ENCODE measurements around the gene SCN5A.
"Not testable (repeated sequence)": the region's sequence is repeated elsewhere in the genome, so short reads cannot be mapped to it uniquely, and the experiment has no call there.

The SCN5A gene

GRCh38 chr3:38579551-38580449 is 69.7 kb downstream of the SCN5A start:
- DNase-seq (ENCODE audit: low read depth in 4 of 4, low spot score in 1 of 4) = no peak

DNA sequence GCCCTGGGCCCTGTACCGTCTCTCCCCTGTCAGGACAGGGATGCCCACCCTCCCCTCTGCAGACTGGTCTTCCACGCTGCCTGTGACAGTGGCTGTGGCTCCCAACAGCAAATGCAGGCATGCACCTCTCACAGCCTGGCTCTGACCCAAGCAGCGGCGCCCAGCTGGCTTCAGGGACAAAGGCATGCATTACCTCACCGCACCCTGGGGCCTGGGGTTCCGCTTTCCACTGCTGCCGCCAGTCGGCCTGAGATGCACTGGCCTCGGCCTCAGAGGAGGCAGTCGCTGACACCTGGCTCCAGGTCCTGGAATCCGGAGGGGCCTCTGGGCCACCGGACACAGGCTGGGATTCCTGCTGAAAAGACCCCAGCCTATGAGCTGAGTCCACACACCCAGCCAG is 70.3 kb downstream of the SCN5A start:
- no peak for DNase-seq (ENCODE audit: low read depth in 4 of 4, low spot score in 1 of 4)

DNA sequence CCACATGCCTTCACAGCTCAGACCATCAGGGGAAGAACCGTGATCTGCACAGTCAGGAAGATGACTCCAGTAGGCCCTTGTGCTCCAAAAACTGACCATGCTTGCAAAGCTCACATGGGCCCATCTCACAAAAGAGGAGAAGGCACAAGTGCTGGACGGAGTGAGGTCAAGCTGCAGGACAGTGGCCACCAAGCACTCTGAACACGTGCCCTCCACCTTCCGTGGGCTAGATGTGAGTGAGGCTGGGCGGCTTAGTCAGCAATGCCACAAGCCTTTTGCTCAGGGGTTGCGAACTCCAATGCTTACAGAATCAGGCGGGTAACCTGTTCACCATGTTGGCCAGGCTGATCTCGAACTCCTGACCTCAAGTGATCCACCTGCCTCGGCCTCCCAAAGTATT is 70.9 kb downstream of the SCN5A start:
- DNase-seq (ENCODE audit: low read depth in 4 of 4, low spot score in 1 of 4) = no peak

GRCh38 chr3:38578081-38578475 is 71.4 kb downstream of the SCN5A start:
- no peak for DNase-seq (ENCODE audit: low read depth in 4 of 4, low spot score in 1 of 4)

- DNase-seq (ENCODE audit: low read depth in 4 of 4, low spot score in 1 of 4) = no peak
These were observed 72.0 kb downstream of the SCN5A start for GRCh38 chr3:38577371-38578080.

GRCh38 chr3:38576526-38577370 is 72.7 kb downstream of the SCN5A start:
- no peak for DNase-seq (ENCODE audit: low read depth in 4 of 4, low spot score in 1 of 4)

GRCh38 chr3:38576131-38576525 is 73.4 kb downstream of the SCN5A start:
- no peak for DNase-seq (ENCODE audit: low read depth in 4 of 4, low spot score in 1 of 4)

- no peak for DNase-seq (ENCODE audit: low read depth in 4 of 4, low spot score in 1 of 4)
These were observed 74.1 kb downstream of the SCN5A start for GRCh38 chr3:38575279-38575843.

DNA sequence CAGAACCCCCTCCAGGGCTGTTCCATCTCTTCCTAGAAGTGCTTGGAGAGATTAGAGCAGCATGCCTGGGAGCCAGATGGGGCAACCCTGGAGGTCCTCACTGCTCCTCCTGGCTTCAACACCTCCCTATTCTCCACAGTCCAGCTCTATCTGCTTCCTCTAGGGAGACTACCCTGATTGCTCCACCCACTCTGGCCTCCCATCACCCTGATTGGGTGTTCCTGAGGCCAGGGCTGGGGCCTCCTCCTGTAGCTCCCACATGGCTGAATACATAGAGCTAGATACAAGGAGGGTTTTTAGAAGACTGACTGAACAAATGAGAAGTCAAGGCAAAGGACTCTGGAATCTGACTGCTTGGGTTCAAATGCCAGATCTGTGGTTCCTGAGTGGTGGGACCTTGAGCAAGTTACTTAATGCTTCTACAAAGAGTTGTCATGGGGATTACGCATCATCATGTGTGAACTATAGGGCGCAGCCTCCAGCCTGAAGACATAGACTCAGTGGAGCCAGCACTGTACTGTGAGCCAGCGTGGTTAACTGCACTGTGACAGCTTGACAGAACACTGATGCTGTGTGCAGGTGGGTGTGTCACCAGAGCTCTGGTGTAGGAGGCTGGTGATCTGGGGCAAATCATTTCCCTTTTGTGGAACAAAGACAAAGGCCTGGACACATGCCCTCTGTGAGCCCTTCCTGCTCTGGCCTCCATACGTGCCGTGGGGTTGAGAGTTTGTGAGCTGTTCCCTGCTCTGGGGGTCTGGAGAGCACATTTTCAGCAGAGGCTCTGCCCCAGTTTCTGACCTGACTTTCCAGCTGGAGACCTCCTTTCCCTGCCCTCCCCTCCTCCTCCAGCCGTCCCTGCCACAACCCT is 74.8 kb downstream of the SCN5A start:
- DNase-seq (ENCODE audit: low read depth in 4 of 4, low spot score in 1 of 4) = no peak

GRCh38 chr3:38573556-38573955 is 75.9 kb downstream of the SCN5A start:
- no peak for DNase-seq (ENCODE audit: low read depth in 4 of 4, low spot score in 1 of 4)

DNA sequence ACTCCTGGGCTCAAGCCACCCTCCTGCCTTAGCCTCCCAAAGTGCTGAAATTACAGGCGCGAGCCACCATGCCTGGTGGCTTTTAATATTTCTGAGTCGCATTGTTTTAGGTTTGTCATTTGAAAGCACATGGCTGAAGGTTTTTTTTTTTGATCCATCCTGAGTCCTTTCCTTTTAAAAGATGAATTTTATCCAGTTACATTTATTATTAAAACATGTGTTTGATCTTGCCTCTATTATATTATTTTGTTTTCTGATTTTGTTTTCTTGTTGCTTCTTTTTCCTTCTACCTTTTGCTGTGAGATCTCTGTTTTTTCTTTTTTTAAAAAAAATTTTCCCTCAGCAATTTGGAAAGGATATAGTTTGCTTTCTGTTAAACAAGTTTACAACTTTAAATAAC is 76.4 kb downstream of the SCN5A start:
- no peak for DNase-seq (ENCODE audit: low read depth in 4 of 4, low spot score in 1 of 4)

- DNase-seq (ENCODE audit: low read depth in 4 of 4, low spot score in 1 of 4) = no peak
These were observed 82.0 kb downstream of the SCN5A start for GRCh38 chr3:38567498-38567897.

- DNase-seq (ENCODE audit: low read depth in 4 of 4, low spot score in 1 of 4) = not testable (repeated sequence)
These were observed 82.7 kb downstream of the SCN5A start for GRCh38 chr3:38566794-38567193.

- DNase-seq (ENCODE audit: low read depth in 4 of 4, low spot score in 1 of 4) = no peak
These were observed 83.3 kb downstream of the SCN5A start for GRCh38 chr3:38566215-38566528.

DNA sequence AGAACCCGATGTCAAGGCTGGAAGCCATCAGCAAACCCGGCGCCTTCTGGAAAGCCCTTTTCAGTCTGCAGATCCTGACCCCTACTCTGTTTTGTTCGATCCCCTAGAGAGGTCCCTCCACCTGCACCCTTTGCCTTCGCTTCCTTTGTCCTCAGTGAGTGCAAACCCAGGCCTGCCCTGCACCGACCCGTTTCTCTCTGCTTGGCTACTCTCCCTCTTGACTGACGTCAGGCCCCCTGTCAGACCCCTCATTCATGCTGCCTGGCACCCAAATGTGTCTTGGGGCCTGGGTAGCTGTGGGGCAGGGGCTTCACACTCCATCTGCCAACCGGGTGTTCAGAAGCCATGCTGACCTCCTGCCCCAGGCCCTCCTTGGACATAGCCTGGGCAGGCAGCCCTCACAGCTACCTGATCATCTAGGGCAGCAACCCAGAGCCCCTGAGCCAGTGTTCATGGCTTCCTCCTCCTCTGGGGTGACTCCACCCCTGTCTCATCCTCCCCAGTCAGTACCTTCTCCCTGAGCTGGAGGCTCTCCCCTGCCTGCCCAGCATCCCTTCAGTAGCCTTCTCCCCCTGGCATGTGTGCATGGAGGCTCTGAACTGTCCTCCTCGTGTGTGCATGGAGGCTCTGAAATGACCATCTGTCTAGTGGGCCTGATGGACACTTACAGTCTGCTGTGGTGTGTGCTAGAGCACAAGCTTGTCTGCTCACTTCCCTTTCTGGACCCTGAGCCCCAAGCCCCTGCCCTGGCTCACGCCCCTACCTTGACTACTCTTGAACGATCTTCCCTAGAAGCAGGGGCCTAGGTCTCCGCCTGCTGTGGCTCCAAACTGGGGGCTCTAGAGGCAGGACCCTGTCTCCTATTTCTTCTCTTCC is 83.9 kb downstream of the SCN5A start:
- no peak for DNase-seq (ENCODE audit: low read depth in 4 of 4, low spot score in 1 of 4)

- no peak for DNase-seq (ENCODE audit: low read depth in 4 of 4, low spot score in 1 of 4)
These were observed 84.7 kb downstream of the SCN5A start for GRCh38 chr3:38564631-38565338.

- DNase-seq (ENCODE audit: low read depth in 4 of 4, low spot score in 1 of 4) = no peak
These were observed 85.6 kb downstream of the SCN5A start for GRCh38 chr3:38563886-38564270.

GRCh38 chr3:38563070-38563885 is 86.2 kb downstream of the SCN5A start:
- no peak for DNase-seq (ENCODE audit: low read depth in 4 of 4, low spot score in 1 of 4)

Data from stimulated activated CD4-positive, alpha-beta T cell treated with anti-CD3 and anti-CD28 coated beads, Interleukin-1b, Interleukin-23, amount 100 ng/mL, for 24 hours (primary cell).